ENCODE results near the gene ZNF407. TPM values are rescaled to one million over a fixed set of nuclear protein-coding genes. Genes with fewer than 3 reads are reported as not detected.

ZNF407 gene
- total and polyA plus RNA-seq, 4 donors = 1.9 to 16.5 (median 6.6) TPM

DNA sequence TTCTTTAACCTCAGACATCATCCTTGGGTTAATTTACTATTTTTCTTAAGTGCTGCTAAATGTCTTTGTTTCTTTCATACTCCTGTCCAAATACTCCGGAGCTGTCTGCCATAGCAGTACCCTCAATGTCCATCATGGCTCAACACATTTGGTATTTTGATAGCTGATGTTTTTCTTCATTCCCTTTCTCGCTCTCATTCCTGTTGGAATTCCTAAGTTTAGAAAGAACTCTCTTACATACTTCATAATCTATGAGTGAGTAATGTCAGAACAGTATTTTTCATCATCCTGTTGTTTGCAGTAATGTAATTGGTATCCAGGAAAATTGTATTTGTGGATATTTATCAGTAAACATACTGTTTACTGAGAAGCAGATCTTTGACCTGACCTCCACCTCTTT, 328.4 kb downstream of the ZNF407 start:
- DNase-seq (ENCODE audit: low spot score) = no peak
- Histone ChIP-seq H3K36me3 (ENCODE audit: control insufficient read depth in 4 of 4, insufficient read depth in 3 of 4, low read depth in 1 of 4, low read length in 3 of 4) (peaks cover 1 to 5% (median 3%) of the 10 kb centered on the region in 4 donors), H3K27ac (ENCODE audit: low read depth in 1 of 2, low read length in 2 of 2) (no peak overlapping the region), H3K4me3 (ENCODE audit: low read depth in 1 of 3, low read length in 3 of 3) (no peak overlapping the region), H3K9me3 (ENCODE audit: control insufficient read depth in 4 of 4, low read length in 3 of 4) (no peaks in the 10 kb centered on the region), H3K4me1 (ENCODE audit: control insufficient read depth in 4 of 4, insufficient read depth in 4 of 4, low read length in 3 of 4) (no peaks in the 10 kb centered on the region), H3K27me3 (ENCODE audit: control insufficient read depth in 4 of 4, insufficient read depth in 4 of 4, low read length in 3 of 4) (no peaks in the 10 kb centered on the region), H3K9ac (ENCODE audit: low read depth in 1 of 2, low read length in 2 of 2) (no peak overlapping the region)
- over 99% methylated on average over 2 of the region's 2 CpGs for WGBS
- TF ChIP-seq HNF4A (conservative IDR thresholded peaks at IDR 0.05) = no peak
- TF ChIP-seq GABPA (IDR thresholded peaks at IDR 0.05 in 1 of 2, conservative IDR thresholded peaks at IDR 0.05 in 1 of 2) = no peak
- no peak for TF ChIP-seq NR2F2 (IDR thresholded peaks at IDR 0.05)
- TF ChIP-seq FOXA2 (IDR thresholded peaks at IDR 0.05) = no peak
- no peak for TF ChIP-seq SP1 (IDR thresholded peaks at IDR 0.05)
- no peak for TF ChIP-seq YY1 (IDR thresholded peaks at IDR 0.05)
- TF ChIP-seq, protein P1, sequence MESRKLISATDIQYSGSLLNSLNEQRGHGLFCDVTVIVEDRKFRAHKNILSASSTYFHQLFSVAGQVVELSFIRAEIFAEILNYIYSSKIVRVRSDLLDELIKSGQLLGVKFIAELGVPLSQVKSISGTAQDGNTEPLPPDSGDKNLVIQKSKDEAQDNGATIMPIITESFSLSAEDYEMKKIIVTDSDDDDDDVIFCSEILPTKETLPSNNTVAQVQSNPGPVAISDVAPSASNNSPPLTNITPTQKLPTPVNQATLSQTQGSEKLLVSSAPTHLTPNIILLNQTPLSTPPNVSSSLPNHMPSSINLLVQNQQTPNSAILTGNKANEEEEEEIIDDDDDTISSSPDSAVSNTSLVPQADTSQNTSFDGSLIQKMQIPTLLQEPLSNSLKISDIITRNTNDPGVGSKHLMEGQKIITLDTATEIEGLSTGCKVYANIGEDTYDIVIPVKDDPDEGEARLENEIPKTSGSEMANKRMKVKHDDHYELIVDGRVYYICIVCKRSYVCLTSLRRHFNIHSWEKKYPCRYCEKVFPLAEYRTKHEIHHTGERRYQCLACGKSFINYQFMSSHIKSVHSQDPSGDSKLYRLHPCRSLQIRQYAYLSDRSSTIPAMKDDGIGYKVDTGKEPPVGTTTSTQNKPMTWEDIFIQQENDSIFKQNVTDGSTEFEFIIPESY (IDR thresholded peaks at IDR 0.05) = no peak
- no peak for TF ChIP-seq EGR1 (IDR thresholded peaks at IDR 0.05; ENCODE audit: low read depth in 2 of 2)
- TF ChIP-seq RAD21 (IDR thresholded peaks at IDR 0.05) = no peak
- TF ChIP-seq, protein P2, sequence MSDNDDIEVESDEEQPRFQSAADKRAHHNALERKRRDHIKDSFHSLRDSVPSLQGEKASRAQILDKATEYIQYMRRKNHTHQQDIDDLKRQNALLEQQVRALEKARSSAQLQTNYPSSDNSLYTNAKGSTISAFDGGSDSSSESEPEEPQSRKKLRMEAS (IDR thresholded peaks at IDR 0.05) = no peak
- TF ChIP-seq RXRA (IDR thresholded peaks at IDR 0.05) = no peak

DNA sequence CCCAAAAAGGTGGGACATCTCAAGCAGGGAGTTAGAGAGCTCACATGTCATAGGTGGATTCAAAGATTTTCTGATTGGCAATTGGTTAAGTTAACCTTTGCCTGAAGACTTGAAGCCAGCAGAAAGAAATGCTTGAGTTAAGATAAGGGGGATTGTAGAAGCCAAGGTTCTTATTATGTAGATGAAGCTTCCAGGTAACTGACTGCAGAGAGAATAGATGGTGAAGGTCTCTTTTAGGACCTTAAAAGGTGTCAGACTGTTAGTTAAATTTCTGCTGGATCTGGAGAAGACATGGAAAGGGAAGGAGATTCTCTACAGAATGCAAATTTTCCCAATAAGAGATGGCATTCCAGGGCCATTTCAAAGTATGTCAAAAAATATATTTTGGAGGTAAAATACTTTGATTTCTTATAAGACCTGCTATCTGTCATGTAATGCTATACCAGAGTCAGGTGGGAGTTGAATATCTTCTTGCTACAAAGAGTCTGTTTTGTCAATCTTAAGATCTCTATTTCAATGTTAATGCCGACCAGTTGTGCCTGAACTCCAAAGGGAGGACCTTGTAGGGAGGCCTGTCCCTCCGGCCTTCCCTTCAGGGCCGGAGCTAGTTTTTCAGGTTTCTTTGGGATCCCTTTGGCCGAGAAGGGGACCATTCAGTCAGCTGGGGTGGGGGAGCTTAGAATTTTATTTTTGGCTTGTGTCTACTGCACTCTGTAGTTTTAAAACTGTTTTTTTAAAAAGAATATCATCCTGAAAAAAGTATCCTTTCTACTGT, 330.7 kb downstream of the ZNF407 start:
- H3K36me3 ChIP-seq (ENCODE audit: control insufficient read depth in 4 of 4, insufficient read depth in 3 of 4, low read depth in 1 of 4, low read length in 3 of 4) = peaks cover 0 to 5% (median 2%) of the 10 kb centered on the region in 4 donors
- DNase-seq (ENCODE audit: low spot score) = no peak
- H3K9ac ChIP-seq (ENCODE audit: low read depth in 1 of 2, low read length in 2 of 2) = no peak overlapping the region
- H3K4me1 ChIP-seq (ENCODE audit: control insufficient read depth in 4 of 4, insufficient read depth in 4 of 4, low read length in 3 of 4) = no peaks in the 10 kb centered on the region
- no peak overlapping the region for H3K4me3 ChIP-seq (ENCODE audit: low read depth in 1 of 3, low read length in 3 of 3)
- H3K9me3 ChIP-seq (ENCODE audit: control insufficient read depth in 4 of 4, low read length in 3 of 4) = no peaks in the 10 kb centered on the region
- TF ChIP-seq RXRA (IDR thresholded peaks at IDR 0.05) (no peak), YY1 (IDR thresholded peaks at IDR 0.05) (no peak), NR2F2 (IDR thresholded peaks at IDR 0.05) (no peak), FOXA1 (IDR thresholded peaks at IDR 0.05) (no peak), SP1 (IDR thresholded peaks at IDR 0.05) (no peak), GABPA (IDR thresholded peaks at IDR 0.05 in 1 of 2, conservative IDR thresholded peaks at IDR 0.05 in 1 of 2) (no peak), FOXA2 (IDR thresholded peaks at IDR 0.05) (no peak), EGR1 (IDR thresholded peaks at IDR 0.05; ENCODE audit: low read depth in 2 of 2) (no peak), HNF4G (IDR thresholded peaks at IDR 0.05) (no peak), JUND (IDR thresholded peaks at IDR 0.05) (no peak), TAF1 (conservative IDR thresholded peaks at IDR 0.05) (no peak), RAD21 (IDR thresholded peaks at IDR 0.05) (no peak), HNF4A (conservative IDR thresholded peaks at IDR 0.05) (no peak)
- TF ChIP-seq, protein P3, sequence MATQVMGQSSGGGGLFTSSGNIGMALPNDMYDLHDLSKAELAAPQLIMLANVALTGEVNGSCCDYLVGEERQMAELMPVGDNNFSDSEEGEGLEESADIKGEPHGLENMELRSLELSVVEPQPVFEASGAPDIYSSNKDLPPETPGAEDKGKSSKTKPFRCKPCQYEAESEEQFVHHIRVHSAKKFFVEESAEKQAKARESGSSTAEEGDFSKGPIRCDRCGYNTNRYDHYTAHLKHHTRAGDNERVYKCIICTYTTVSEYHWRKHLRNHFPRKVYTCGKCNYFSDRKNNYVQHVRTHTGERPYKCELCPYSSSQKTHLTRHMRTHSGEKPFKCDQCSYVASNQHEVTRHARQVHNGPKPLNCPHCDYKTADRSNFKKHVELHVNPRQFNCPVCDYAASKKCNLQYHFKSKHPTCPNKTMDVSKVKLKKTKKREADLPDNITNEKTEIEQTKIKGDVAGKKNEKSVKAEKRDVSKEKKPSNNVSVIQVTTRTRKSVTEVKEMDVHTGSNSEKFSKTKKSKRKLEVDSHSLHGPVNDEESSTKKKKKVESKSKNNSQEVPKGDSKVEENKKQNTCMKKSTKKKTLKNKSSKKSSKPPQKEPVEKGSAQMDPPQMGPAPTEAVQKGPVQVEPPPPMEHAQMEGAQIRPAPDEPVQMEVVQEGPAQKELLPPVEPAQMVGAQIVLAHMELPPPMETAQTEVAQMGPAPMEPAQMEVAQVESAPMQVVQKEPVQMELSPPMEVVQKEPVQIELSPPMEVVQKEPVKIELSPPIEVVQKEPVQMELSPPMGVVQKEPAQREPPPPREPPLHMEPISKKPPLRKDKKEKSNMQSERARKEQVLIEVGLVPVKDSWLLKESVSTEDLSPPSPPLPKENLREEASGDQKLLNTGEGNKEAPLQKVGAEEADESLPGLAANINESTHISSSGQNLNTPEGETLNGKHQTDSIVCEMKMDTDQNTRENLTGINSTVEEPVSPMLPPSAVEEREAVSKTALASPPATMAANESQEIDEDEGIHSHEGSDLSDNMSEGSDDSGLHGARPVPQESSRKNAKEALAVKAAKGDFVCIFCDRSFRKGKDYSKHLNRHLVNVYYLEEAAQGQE (IDR thresholded peaks at IDR 0.05) = no peak
- TF ChIP-seq, protein P4, sequence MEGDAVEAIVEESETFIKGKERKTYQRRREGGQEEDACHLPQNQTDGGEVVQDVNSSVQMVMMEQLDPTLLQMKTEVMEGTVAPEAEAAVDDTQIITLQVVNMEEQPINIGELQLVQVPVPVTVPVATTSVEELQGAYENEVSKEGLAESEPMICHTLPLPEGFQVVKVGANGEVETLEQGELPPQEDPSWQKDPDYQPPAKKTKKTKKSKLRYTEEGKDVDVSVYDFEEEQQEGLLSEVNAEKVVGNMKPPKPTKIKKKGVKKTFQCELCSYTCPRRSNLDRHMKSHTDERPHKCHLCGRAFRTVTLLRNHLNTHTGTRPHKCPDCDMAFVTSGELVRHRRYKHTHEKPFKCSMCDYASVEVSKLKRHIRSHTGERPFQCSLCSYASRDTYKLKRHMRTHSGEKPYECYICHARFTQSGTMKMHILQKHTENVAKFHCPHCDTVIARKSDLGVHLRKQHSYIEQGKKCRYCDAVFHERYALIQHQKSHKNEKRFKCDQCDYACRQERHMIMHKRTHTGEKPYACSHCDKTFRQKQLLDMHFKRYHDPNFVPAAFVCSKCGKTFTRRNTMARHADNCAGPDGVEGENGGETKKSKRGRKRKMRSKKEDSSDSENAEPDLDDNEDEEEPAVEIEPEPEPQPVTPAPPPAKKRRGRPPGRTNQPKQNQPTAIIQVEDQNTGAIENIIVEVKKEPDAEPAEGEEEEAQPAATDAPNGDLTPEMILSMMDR (IDR thresholded peaks at IDR 0.05; ENCODE audit: low read depth, low read length, missing input control) = no peak
- TF ChIP-seq, protein P1 (IDR thresholded peaks at IDR 0.05) = no peak
- TF ChIP-seq, protein P5, sequence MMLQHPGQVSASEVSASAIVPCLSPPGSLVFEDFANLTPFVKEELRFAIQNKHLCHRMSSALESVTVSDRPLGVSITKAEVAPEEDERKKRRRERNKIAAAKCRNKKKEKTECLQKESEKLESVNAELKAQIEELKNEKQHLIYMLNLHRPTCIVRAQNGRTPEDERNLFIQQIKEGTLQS (IDR thresholded peaks at IDR 0.05) = no peak
- TF ChIP-seq, protein P2 (IDR thresholded peaks at IDR 0.05) = no peak
- H3K27ac ChIP-seq (ENCODE audit: low read depth in 1 of 2, low read length in 2 of 2) = no peak overlapping the region
- 99% methylated on average over 4 of the region's 4 CpGs for WGBS
- no peaks in the 10 kb centered on the region for H3K27me3 ChIP-seq (ENCODE audit: control insufficient read depth in 4 of 4, insufficient read depth in 4 of 4, low read length in 3 of 4)
